ENCODE data around the gene PIK3C2G.
"Not testable (repeated sequence)": the region's sequence is repeated elsewhere in the genome, so short reads cannot be mapped to it uniquely, and the experiment has no call there.

DNA sequence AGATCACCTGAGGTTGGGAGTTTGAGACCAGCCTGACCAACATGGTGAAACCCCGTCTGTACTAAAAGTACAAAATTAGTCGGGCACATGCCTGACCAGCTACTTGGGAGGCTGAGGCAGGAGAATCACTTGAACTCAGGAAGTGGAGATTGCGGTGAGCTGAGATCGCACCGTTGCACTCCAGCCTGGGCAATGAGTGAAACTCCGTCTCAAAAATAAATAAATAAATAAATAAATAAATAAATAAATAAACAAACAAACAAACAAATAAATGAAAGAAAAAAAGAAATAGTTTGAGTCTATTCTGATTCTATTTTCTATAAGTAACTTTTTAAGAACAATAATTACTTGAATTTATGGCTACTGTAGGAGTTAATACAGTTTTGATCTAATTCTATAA is 6.3 kb upstream of the PIK3C2G start:
- TF ChIP-seq EZH2phosphoT487 (IDR thresholded peaks at IDR 0.05; ENCODE audit: borderline replicate concordance, low read length) = not testable (repeated sequence)
- TF ChIP-seq, protein P1, sequence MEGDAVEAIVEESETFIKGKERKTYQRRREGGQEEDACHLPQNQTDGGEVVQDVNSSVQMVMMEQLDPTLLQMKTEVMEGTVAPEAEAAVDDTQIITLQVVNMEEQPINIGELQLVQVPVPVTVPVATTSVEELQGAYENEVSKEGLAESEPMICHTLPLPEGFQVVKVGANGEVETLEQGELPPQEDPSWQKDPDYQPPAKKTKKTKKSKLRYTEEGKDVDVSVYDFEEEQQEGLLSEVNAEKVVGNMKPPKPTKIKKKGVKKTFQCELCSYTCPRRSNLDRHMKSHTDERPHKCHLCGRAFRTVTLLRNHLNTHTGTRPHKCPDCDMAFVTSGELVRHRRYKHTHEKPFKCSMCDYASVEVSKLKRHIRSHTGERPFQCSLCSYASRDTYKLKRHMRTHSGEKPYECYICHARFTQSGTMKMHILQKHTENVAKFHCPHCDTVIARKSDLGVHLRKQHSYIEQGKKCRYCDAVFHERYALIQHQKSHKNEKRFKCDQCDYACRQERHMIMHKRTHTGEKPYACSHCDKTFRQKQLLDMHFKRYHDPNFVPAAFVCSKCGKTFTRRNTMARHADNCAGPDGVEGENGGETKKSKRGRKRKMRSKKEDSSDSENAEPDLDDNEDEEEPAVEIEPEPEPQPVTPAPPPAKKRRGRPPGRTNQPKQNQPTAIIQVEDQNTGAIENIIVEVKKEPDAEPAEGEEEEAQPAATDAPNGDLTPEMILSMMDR (conservative IDR thresholded peaks at IDR 0.05; ENCODE audit: low read depth, low read length) = not testable (repeated sequence)

Data from PC-3 (cell line).